ENCODE results near the gene APH1A.

DNA sequence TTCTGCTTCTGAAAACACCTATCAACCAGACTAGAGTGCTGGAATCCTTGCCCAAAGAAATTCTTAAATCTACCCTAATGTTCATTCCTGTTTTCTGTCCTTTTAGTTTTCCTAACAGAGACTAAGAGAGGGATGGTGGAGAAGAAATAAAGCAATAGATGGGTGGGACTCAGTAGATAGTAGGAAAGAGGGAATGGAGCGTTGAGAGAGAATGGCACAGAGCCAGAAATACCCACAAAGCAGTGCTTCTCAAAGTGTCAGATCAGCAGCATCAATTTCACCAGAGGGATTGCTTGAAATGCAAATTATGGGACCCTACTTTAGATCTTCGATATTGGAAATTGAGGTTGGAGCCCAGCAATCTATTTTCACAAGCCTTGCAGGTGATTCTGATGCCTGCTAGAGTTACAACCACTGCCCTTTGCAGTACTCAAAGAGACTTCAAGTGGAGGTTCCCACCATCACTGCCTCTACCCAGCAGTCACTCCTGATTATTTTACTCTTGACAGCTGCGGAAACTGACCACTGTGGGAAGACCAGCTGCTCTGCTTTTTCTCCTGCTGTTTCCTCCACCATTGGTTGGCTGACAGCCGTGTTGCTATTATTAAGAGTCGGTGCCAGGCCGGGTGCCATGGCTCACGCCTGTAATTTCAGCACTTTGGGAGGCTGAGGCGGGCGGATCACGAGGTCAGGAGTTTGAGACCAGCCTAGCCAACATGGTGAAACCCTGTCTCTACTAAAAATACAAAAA is 41.1 kb upstream of the APH1A start:
- TF ChIP-seq POLR2A (IDR thresholded peaks at IDR 0.05) = no peak
- no peak for TF ChIP-seq POLR2AphosphoS5 (IDR thresholded peaks at IDR 0.05)
- no peak for TF ChIP-seq CTCF (IDR thresholded peaks at IDR 0.05)
